GM12873 (cell line): ENCODE results near the gene ITCH.

ENCODE experiments used
- CTCF ChIP-seq: IDR thresholded peaks from 2 replicates; pipeline ENCODE4 v1.5.1; 2012; ENCODE audit warnings: low read depth, mild to moderate bottlenecking, moderate library complexity, low read length, control low read depth; ENCODE audit not compliant: insufficient read depth; ENCODE audit errors: missing control alignments

The ITCH gene

GRCh38 chr20:34449674-34450592 lies 86.9 kb downstream of the ITCH start:
- TF ChIP-seq CTCF: no peak

- TF ChIP-seq CTCF: no peak
Observed at GRCh38 chr20:34452281-34452982, 89.4 kb downstream of the ITCH start.

- no peak for TF ChIP-seq CTCF
Observed at GRCh38 chr20:34458631-34459030, 95.6 kb downstream of the ITCH start.

GRCh38 chr20:34459209-34459897 lies 96.3 kb downstream of the ITCH start:
- no peak for TF ChIP-seq CTCF

- TF ChIP-seq CTCF: no peak
Observed at GRCh38 chr20:34461779-34462087, 98.7 kb downstream of the ITCH start.

GRCh38 chr20:34468951-34469350 lies 105.9 kb downstream of the ITCH start:
- TF ChIP-seq CTCF: no peak

GRCh38 chr20:34472246-34472925 lies 109.3 kb downstream of the ITCH start:
- no peak for TF ChIP-seq CTCF
